ENCODE results near the gene TCF25.
A peak's percentile ranks its signal among the peaks of the same experiment; 100 is the strongest.

The TCF25 gene

GRCh38 chr16:89958068-89958467 lies 84.7 kb downstream of the TCF25 start:
- DNase-seq (ENCODE audit: low spot score), result peak; percentile 38
- POLR2A ChIA-PET (ENCODE audit: low non-redundant PET), result no interaction called here
- CTCF ChIA-PET, result no interaction called here

GRCh38 chr16:89958596-89958995 lies 85.2 kb downstream of the TCF25 start:
- no peak for TF ChIP-seq CTCF (conservative IDR thresholded peaks at IDR 0.05; ENCODE audit: low read depth)
- ChIA-PET CTCF (no interaction called here), POLR2A (ENCODE audit: low non-redundant PET) (no interaction called here)
- DNase-seq (ENCODE audit: low spot score), result no peak
- no peak overlapping the region for H3K27ac ChIP-seq

More at GRCh38 chr16:89958068-89958467, 84.7 kb downstream of the TCF25 start:
- H3K27ac ChIP-seq, result peak overlapping the region; percentile 9
- no peak for TF ChIP-seq CTCF (conservative IDR thresholded peaks at IDR 0.05; ENCODE audit: low read depth)

- no peak for TF ChIP-seq CTCF (conservative IDR thresholded peaks at IDR 0.05; ENCODE audit: low read depth)
- H3K27ac ChIP-seq, result 0 out of 2 replicates have a peak overlapping the region, but pooled peaks have one; percentile 3
- CTCF ChIA-PET, result interaction anchor here (0.6 kb wide), 1 partner anchor 909 kb away, joined by 3 read pairs; no protein-coding TSS in a partner anchor
- POLR2A ChIA-PET (ENCODE audit: low non-redundant PET), result no interaction called here
- DNase-seq (ENCODE audit: low spot score), result no peak
Measured at GRCh38 chr16:89960966-89961365, 87.6 kb downstream of the TCF25 start.
